ENCODE measurements around the gene ASPDH. TPM values are rescaled to one million over a fixed set of nuclear protein-coding genes. Genes with fewer than 3 reads are reported as not detected.
A peak's percentile ranks its signal among the peaks of the same experiment; 100 is the strongest.
"Not testable (repeated sequence)": the region's sequence is repeated elsewhere in the genome, so short reads cannot be mapped to it uniquely, and the experiment has no call there.

Gene ASPDH
- total RNA-seq, 1 donor from 2014 or later, result not detected

- ATAC-seq (ENCODE audit: poor library complexity) (no peak), DNase-seq (peak; percentile 56)
- intact Hi-C loops (cut with DNase I), result no loop called here
Measured at GRCh38 chr19:50486823-50487515, 26.7 kb downstream of the ASPDH start.

GRCh38 chr19:50485284-50485955 is 28.3 kb downstream of the ASPDH start:
- intact Hi-C loops (cut with DNase I), result no loop called here
- ATAC-seq (ENCODE audit: poor library complexity) (no peak), DNase-seq (peak; percentile 10)

GRCh38 chr19:50482916-50483315 is 30.8 kb downstream of the ASPDH start:
- intact Hi-C loops (cut with DNase I), result no loop called here
- ATAC-seq (ENCODE audit: poor library complexity), result no peak
- no peak for DNase-seq

- DNase-seq, result no peak
- ATAC-seq (ENCODE audit: poor library complexity), result no peak
- intact Hi-C loops (cut with DNase I), result no loop called here
Measured at GRCh38 chr19:50482271-50482855, 31.4 kb downstream of the ASPDH start.

GRCh38 chr19:50481351-50482149 is 32.2 kb downstream of the ASPDH start:
- no peak for ATAC-seq (ENCODE audit: poor library complexity)
- DNase-seq, result no peak

GRCh38 chr19:50480281-50481111 is 33.2 kb downstream of the ASPDH start:
- intact Hi-C loops (cut with DNase I), result no loop called here
- DNase-seq, result no peak
- ATAC-seq (ENCODE audit: poor library complexity), result no peak

More at GRCh38 chr19:50481351-50482149, 32.2 kb downstream of the ASPDH start:
- intact Hi-C loops (cut with DNase I), result no loop called here

- intact Hi-C loops (cut with DNase I), result no loop called here
- no peak for DNase-seq
- ATAC-seq (ENCODE audit: poor library complexity), result no peak
Measured at GRCh38 chr19:50479761-50480251, 33.9 kb downstream of the ASPDH start.

- DNase-seq (no peak), ATAC-seq (ENCODE audit: poor library complexity) (no peak)
- intact Hi-C loops (cut with DNase I), result no loop called here
Measured at GRCh38 chr19:50478901-50479715, 34.6 kb downstream of the ASPDH start.

GRCh38 chr19:50477751-50478515 is 35.8 kb downstream of the ASPDH start:
- ATAC-seq (ENCODE audit: poor library complexity) (no peak), DNase-seq (no peak)
- intact Hi-C loops (cut with DNase I), result no loop called here

- intact Hi-C loops (cut with DNase I), result no loop called here
- no peak for DNase-seq
- ATAC-seq (ENCODE audit: poor library complexity), result no peak
Measured at GRCh38 chr19:50476907-50477238, 36.8 kb downstream of the ASPDH start.

GRCh38 chr19:50476224-50476906 is 37.3 kb downstream of the ASPDH start, which contains the start of the genes EMC10 and GARIN5A:
EMC10 (plus strand) TSS chr19:50476507; CDS start chr19:50476545, 38 bp downstream.
GARIN5A (minus strand) TSS chr19:50476848; CDS start chr19:50476388, 460 bp downstream.
- DNase-seq (peak; percentile 94), ATAC-seq (ENCODE audit: poor library complexity) (peak; percentile 98)
- intact Hi-C loops (cut with DNase I), result no loop called here

GRCh38 chr19:50475736-50476223 is 37.9 kb downstream of the ASPDH start:
- ATAC-seq (ENCODE audit: poor library complexity), result no peak
- DNase-seq, result no peak
- intact Hi-C loops (cut with DNase I), result no loop called here

GRCh38 chr19:50475101-50475568 is 38.6 kb downstream of the ASPDH start:
- intact Hi-C loops (cut with DNase I), result no loop called here
- no peak for DNase-seq

GRCh38 chr19:50473336-50473735 is 40.4 kb downstream of the ASPDH start:
- ATAC-seq (ENCODE audit: poor library complexity); intact Hi-C loops (cut with DNase I); DNase-seq: not testable (repeated sequence)

More at GRCh38 chr19:50475101-50475568, 38.6 kb downstream of the ASPDH start:
- no peak for ATAC-seq (ENCODE audit: poor library complexity)

GRCh38 chr19:50468818-50469217 is 44.9 kb downstream of the ASPDH start:
- DNase-seq, result no peak
- ATAC-seq (ENCODE audit: poor library complexity), result no peak
- intact Hi-C loops (cut with DNase I), result no loop called here

GRCh38 chr19:50467566-50467965 is 46.1 kb downstream of the ASPDH start:
- DNase-seq (no peak), ATAC-seq (ENCODE audit: poor library complexity) (no peak)
- intact Hi-C loops (cut with DNase I), result no loop called here

Data from Right ventricle myocardium superior (tissue), 1 donor.